GM19043 (cell line): ENCODE data around the gene IL17A.
A peak's percentile ranks its signal among the peaks of the same experiment; 100 is the strongest.

Experiments
- ATAC-seq: cut with Tn5 transposase; IDR thresholded peaks from one replicate; pipeline ENCODE4 v1.9.1; 2021; ENCODE audit warnings: low read depth; ENCODE audit not compliant: unreplicated experiment

Gene IL17A

GRCh38 chr6:52186075-52186474 lies at the start of gene IL17A:
IL17A (plus strand) TSS chr6:52186375; CDS start chr6:52186432, 57 bp downstream.
- ATAC-seq: no peak

GRCh38 chr6:52136934-52137467 lies 49.2 kb upstream of the IL17A start:
- no peak for ATAC-seq

- no peak for ATAC-seq
Measured at GRCh38 chr6:52138284-52138683, 47.9 kb upstream of the IL17A start.

GRCh38 chr6:52139985-52140680 lies 46.0 kb upstream of the IL17A start:
- ATAC-seq: no peak

- ATAC-seq: no peak
Measured at GRCh38 chr6:52141596-52141995, 44.6 kb upstream of the IL17A start.

GRCh38 chr6:52142556-52142955 lies 43.6 kb upstream of the IL17A start:
- no peak for ATAC-seq

- ATAC-seq: no peak
Measured at GRCh38 chr6:52143551-52143950, 42.6 kb upstream of the IL17A start.

GRCh38 chr6:52144196-52145076 lies 41.7 kb upstream of the IL17A start:
- no peak for ATAC-seq

- ATAC-seq: no peak
Measured at GRCh38 chr6:52146851-52147445, 39.2 kb upstream of the IL17A start.

- ATAC-seq: no peak
Measured at GRCh38 chr6:52149076-52149475, 37.1 kb upstream of the IL17A start.

GRCh38 chr6:52149949-52150348 lies 36.2 kb upstream of the IL17A start:
- ATAC-seq: no peak

- no peak for ATAC-seq
Measured at GRCh38 chr6:52152070-52152423, 34.1 kb upstream of the IL17A start.

- no peak for ATAC-seq
Measured at GRCh38 chr6:52152711-52153160, 33.4 kb upstream of the IL17A start.

- ATAC-seq: no peak
Measured at GRCh38 chr6:52154381-52154780, 31.8 kb upstream of the IL17A start.

GRCh38 chr6:52155791-52156576 lies 30.2 kb upstream of the IL17A start:
- peak; percentile 88 for ATAC-seq

- ATAC-seq: peak; percentile 47
Measured at GRCh38 chr6:52157301-52157941, 28.8 kb upstream of the IL17A start.

GRCh38 chr6:52160472-52161104 lies 25.6 kb upstream of the IL17A start:
- ATAC-seq: no peak

GRCh38 chr6:52161689-52162438 lies 24.3 kb upstream of the IL17A start:
- no peak for ATAC-seq
